ENCODE measurements around the gene RTN4R.

GRCh38 chr22:20236052-20236717, 31.9 kb downstream of the RTN4R start:
- TF ChIP-seq CTCF (IDR thresholded peaks at IDR 0.05 in 4 of 5, conservative IDR thresholded peaks at IDR 0.05 in 1 of 5) = no peak
- no peak for TF ChIP-seq POLR2A (IDR thresholded peaks at IDR 0.05)
